Psoas muscle (tissue), 8 donors: ENCODE results near the gene GRID1. TPM values are rescaled to one million over a fixed set of nuclear protein-coding genes. Genes with fewer than 3 reads are reported as not detected.
A peak's percentile ranks its signal among the peaks of the same experiment; 100 is the strongest.

Experiments used
- ATAC-seq, 4 donors: fragments of 200-7000 bp; cut with Tn5 transposase; one replicate each; pipeline ENCODE4 v1.9.1; 2020; ENCODE audit warnings: moderate library complexity in 3 of 4, mild to moderate bottlenecking in 2 of 4
- DNase-seq, 2 donors: peaks; one replicate each; pipeline ENCODE4 v3.0.0-alpha.2; 2020
- H3K27ac ChIP-seq: fragments of 200-600 bp; one replicate; pipeline ENCODE4 v1.8.0; 2022
- H3K27me3 ChIP-seq, 3 donors: fragments of 200-600 bp in 1 of 3; one replicate each; pipeline versions ENCODE4 v1.6.1 to v1.8.0; 2013 to 2022; ENCODE audit warnings: low read length in 2 of 3, mild to moderate bottlenecking in 2 of 3, moderate library complexity in 1 of 3; ENCODE audit not compliant: insufficient read depth in 3 of 3
- H3K36me3 ChIP-seq, 2 donors: fragments of 200-600 bp in 1 of 2; one replicate each; pipeline versions ENCODE4 v1.6.1 to v1.8.0; 2013 to 2022; ENCODE audit warnings: low read depth in 1 of 2, mild to moderate bottlenecking in 1 of 2, moderate library complexity in 1 of 2; ENCODE audit not compliant: insufficient read depth in 1 of 2
- H3K4me1 ChIP-seq: fragments of 200-600 bp; one replicate; pipeline ENCODE4 v1.8.0; 2022
- H3K4me3 ChIP-seq: fragments of 200-600 bp; one replicate; pipeline ENCODE4 v1.8.0; 2022; ENCODE audit warnings: mild to moderate bottlenecking
- H3K9me3 ChIP-seq: fragments of 200-600 bp; one replicate; pipeline ENCODE4 v1.8.0; 2022
- CTCF ChIP-seq: fragments of 200-600 bp; IDR thresholded peaks from one replicate; pipeline ENCODE4 v1.8.0; 2022; ENCODE audit warnings: antibody characterized with exemption
- WGBS, 3 donors: extraction: QIAGEN DNeasy Blood & Tissue Kit; methylation state at CpG; one replicate each; pipeline versions ENCODE4 v1.1.6 to v1.1.7; 2013; 5-methylcytosine and 5-hydroxymethylcytosine counted together
- intact Hi-C, 2 donors: fragments of 100-400 bp; cut with DNase I; formaldehyde crosslinking; loops; one replicate each; pipeline versions ENCODE4 v1.11.0 to v1.14.2; 2022
- polyA plus RNA-seq, 3 donors: library from polyadenylated mRNA; stranded (reverse); fragments of 200-250 nt; gene quantifications; one replicate each; pipeline ENCODE4 v1.2.3, GENCODE V29; 2013
- total RNA-seq, 4 donors: library from RNA; stranded (reverse); fragmentation: NEBNext Ultra II Directional in 2 of 4; extraction: Animal tissue kit (Norgen Biotek cat#: 25700) in 2 of 4; gene quantifications; one replicate each; pipeline versions ENCODE4 v1.2.1 to v1.2.4, GENCODE V29; 2021 to 2023
- donor health status: healthy with polysubstance abuse.
- donor health status: DM: no; HTN: no; CAD: no; lungs with moderate emphysema.
- donor health status: Bipolar disorder and iron deficiency.
- donor health status: healthy.
- donor health status: DM: yes; HTN: yes; CAD: no.
- donor health status: DM: no; HTN: no; CAD: no.
- donor health status: DM: no; HTN: no; CAD: no.
- donor health status: DM: yes; HTN: yes; CAD: no.

Gene GRID1
- total and polyA plus RNA-seq, 7 donors = 0.17 to 0.56 (median 0.24) TPM

- WGBS, 3 donors = 5 to 36% (median 17%) methylated on average over 1 of the region's 1 CpG
- H3K27me3 ChIP-seq = peaks cover 0 to 6% (median 0%) of the 10 kb centered on the region in 3 donors
- TF ChIP-seq CTCF = no peak
- no peak overlapping the region for H3K4me3 ChIP-seq
- no peaks in the 10 kb centered on the region for H3K4me1 ChIP-seq
- intact Hi-C loops = no loop called here
- ATAC-seq (no peak), DNase-seq (no peak)
- H3K9me3 ChIP-seq = no peaks in the 10 kb centered on the region
- no peak overlapping the region for H3K27ac ChIP-seq
- no peaks in the 10 kb centered on the region for H3K36me3 ChIP-seq
Measured at GRCh38 chr10:86232644-86233043, 134.0 kb downstream of the GRID1 start.

DNA sequence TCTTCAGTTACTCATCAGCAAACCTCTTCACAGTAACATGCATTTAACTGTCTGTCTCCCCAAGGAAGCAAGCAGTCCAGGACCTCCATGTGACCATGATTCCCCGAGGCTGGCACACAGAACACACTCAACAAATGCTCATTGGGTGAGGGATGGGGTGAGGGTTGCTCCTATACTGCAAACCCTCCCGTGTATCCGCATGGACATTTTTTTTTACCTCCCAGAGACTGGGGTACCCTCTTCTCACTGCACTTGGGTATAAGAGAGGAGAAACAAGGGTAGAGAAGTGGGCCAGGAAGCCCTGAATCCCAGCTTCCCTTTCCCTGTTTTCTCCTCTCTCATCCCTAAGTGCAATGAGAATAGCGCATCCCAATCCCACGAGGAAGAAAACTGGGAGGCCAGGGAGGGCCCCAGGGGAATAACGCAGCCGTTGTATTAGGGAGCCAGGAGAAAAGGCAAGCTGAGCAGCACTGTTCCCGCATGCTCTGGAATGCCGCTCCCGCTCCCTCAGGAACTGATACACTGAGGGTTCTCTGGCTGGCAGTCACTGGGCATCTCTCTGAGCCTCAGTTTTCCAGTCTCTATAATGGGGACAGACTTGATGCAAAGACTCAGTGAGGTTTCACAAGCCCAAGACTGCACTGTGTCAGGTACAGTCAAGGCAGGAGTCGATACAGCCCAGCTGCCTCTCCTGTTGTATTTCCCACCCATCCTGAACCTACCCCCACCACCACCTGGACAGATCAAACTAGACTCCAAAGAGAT, 134.6 kb downstream of the GRID1 start:
- ATAC-seq = no peak
- 63 to 72% (median 66%) methylated on average over 11 of the region's 11 CpGs for WGBS, 3 donors

GRCh38 chr10:86230557-86231180, 135.9 kb downstream of the GRID1 start:
- WGBS, 3 donors = 71 to 75% (median 72%) methylated on average over 6 to 7 of the region's 7 CpGs
- intact Hi-C loops = no loop called here
- DNase-seq = peak in 1 of 2 donors; percentile 30

More for the DNA sequence above, 134.6 kb downstream of the GRID1 start:
- H3K4me3 ChIP-seq = no peak overlapping the region
- DNase-seq = peak in 1 of 2 donors; percentile 15
- no peaks in the 10 kb centered on the region for H3K9me3 ChIP-seq
- TF ChIP-seq CTCF = no peak
- peaks cover 0 to 7% (median 0%) of the 10 kb centered on the region in 3 donors for H3K27me3 ChIP-seq
- no peaks in the 10 kb centered on the region for H3K4me1 ChIP-seq
- H3K36me3 ChIP-seq = no peaks in the 10 kb centered on the region
- intact Hi-C loops = no loop called here
- no peak overlapping the region for H3K27ac ChIP-seq

GRCh38 chr10:86229811-86230556, 136.6 kb downstream of the GRID1 start:
- Histone ChIP-seq H3K4me3 (no peak overlapping the region), H3K27ac (no peak overlapping the region), H3K36me3 (no peaks in the 10 kb centered on the region), H3K4me1 (no peaks in the 10 kb centered on the region), H3K27me3 (peaks cover 0 to 5% (median 0%) of the 10 kb centered on the region in 3 donors), H3K9me3 (no peaks in the 10 kb centered on the region)
- no peak for TF ChIP-seq CTCF
- DNase-seq = peak in 1 of 2 donors; percentile 20
- intact Hi-C loops = no loop called here
- WGBS, 3 donors = 72 to 78% (median 73%) methylated on average over 6 of the region's 6 CpGs
- no peak for ATAC-seq

More at GRCh38 chr10:86230557-86231180, 135.9 kb downstream of the GRID1 start:
- Histone ChIP-seq H3K27ac (no peak overlapping the region), H3K36me3 (no peaks in the 10 kb centered on the region), H3K27me3 (peaks cover 0 to 5% (median 0%) of the 10 kb centered on the region in 3 donors), H3K4me3 (no peak overlapping the region), H3K4me1 (no peaks in the 10 kb centered on the region), H3K9me3 (no peaks in the 10 kb centered on the region)
- TF ChIP-seq CTCF = no peak
- ATAC-seq = no peak
